KOPT-K1 (cell line): Measurements from ENCODE around the gene FAM204A.

Source experiments
- H3K27ac ChIP-seq: fragments of 200-600 bp; sonication (generic); 2 replicates; pipeline ENCODE4 v1.5.1; 2016; ENCODE audit warnings: antibody characterized with exemption, mild to moderate bottlenecking, low read depth, low read length; ENCODE audit not compliant: poor library complexity, severe bottlenecking
- H3K36me3 ChIP-seq: fragments of 200-600 bp; sonication (generic); 2 replicates; pipeline ENCODE4 v1.5.1; 2017; ENCODE audit warnings: antibody characterized with exemption, mild to moderate bottlenecking, low read length, moderate library complexity; ENCODE audit not compliant: insufficient read depth
- H3K9me3 ChIP-seq: fragments of 200-600 bp; sonication (generic); 2 replicates; pipeline ENCODE4 v1.5.1; 2017; ENCODE audit warnings: antibody characterized with exemption, low read length, mild to moderate bottlenecking; ENCODE audit not compliant: insufficient read depth, poor library complexity, severe bottlenecking

Gene FAM204A

GRCh38 chr10:118341791-118342637, at the start of gene FAM204A:
TSS of gene FAM204A (minus strand) at chr10:118342324. CDS start at chr10:118336415, 5,909 bp downstream.
- H3K27ac ChIP-seq, result peak within 1 kb of the TSS; percentile 74
- no peaks in the 10 kb centered on the region for H3K9me3 ChIP-seq
- peaks cover 11% of the 10 kb centered on the region; the same call in 1 of the 2 replicates for H3K36me3 ChIP-seq

- no peaks in the 10 kb centered on the region for H3K36me3 ChIP-seq
- H3K9me3 ChIP-seq, result peaks cover 6% of the 10 kb centered on the region
- no peak overlapping the region for H3K27ac ChIP-seq
Measured at GRCh38 chr10:118383699-118384098, 41.6 kb upstream of the FAM204A start.

- Histone ChIP-seq H3K36me3 (no peaks in the 10 kb centered on the region), H3K9me3 (peaks cover 1% of the 10 kb centered on the region), H3K27ac (no peak overlapping the region)
Measured at GRCh38 chr10:118383063-118383689, 41.1 kb upstream of the FAM204A start.

GRCh38 chr10:118374404-118374803, 32.3 kb upstream of the FAM204A start:
- H3K9me3 ChIP-seq, result no peaks in the 10 kb centered on the region
- H3K27ac ChIP-seq, result no peak overlapping the region
- no peaks in the 10 kb centered on the region for H3K36me3 ChIP-seq

GRCh38 chr10:118373786-118374185, 31.7 kb upstream of the FAM204A start:
- no peaks in the 10 kb centered on the region for H3K9me3 ChIP-seq
- H3K36me3 ChIP-seq, result no peaks in the 10 kb centered on the region
- no peak overlapping the region for H3K27ac ChIP-seq

- Histone ChIP-seq H3K27ac (no peak overlapping the region), H3K36me3 (no peaks in the 10 kb centered on the region), H3K9me3 (peaks cover 7% of the 10 kb centered on the region)
Measured at GRCh38 chr10:118370499-118370898, 28.4 kb upstream of the FAM204A start.

GRCh38 chr10:118369641-118370205, 27.6 kb upstream of the FAM204A start:
- H3K9me3 ChIP-seq, result peaks cover 10% of the 10 kb centered on the region
- no peak overlapping the region for H3K27ac ChIP-seq
- H3K36me3 ChIP-seq, result no peaks in the 10 kb centered on the region

GRCh38 chr10:118365702-118366101, 23.6 kb upstream of the FAM204A start:
- H3K27ac ChIP-seq, result no peak overlapping the region
- H3K36me3 ChIP-seq, result no peaks in the 10 kb centered on the region
- peaks cover 10% of the 10 kb centered on the region for H3K9me3 ChIP-seq

- Histone ChIP-seq H3K9me3 (peaks cover 10% of the 10 kb centered on the region), H3K27ac (no peak overlapping the region), H3K36me3 (no peaks in the 10 kb centered on the region)
Measured at GRCh38 chr10:118362103-118362502, 20.0 kb upstream of the FAM204A start.

- H3K36me3 ChIP-seq, result no peaks in the 10 kb centered on the region
- no peak overlapping the region for H3K27ac ChIP-seq
- no peaks in the 10 kb centered on the region for H3K9me3 ChIP-seq
Measured at GRCh38 chr10:118358327-118358726, 16.2 kb upstream of the FAM204A start.

GRCh38 chr10:118357841-118358240, 15.7 kb upstream of the FAM204A start:
- H3K9me3 ChIP-seq, result no peaks in the 10 kb centered on the region
- H3K36me3 ChIP-seq, result no peaks in the 10 kb centered on the region

GRCh38 chr10:118356628-118357027, 14.5 kb upstream of the FAM204A start:
- Histone ChIP-seq H3K36me3 (no peaks in the 10 kb centered on the region), H3K9me3 (no peaks in the 10 kb centered on the region), H3K27ac (no peak overlapping the region)

More at GRCh38 chr10:118357841-118358240, 15.7 kb upstream of the FAM204A start:
- H3K27ac ChIP-seq, result no peak overlapping the region

GRCh38 chr10:118355234-118355633, 13.1 kb upstream of the FAM204A start:
- Histone ChIP-seq H3K9me3 (no peaks in the 10 kb centered on the region), H3K27ac (no peak overlapping the region), H3K36me3 (no peaks in the 10 kb centered on the region)

- Histone ChIP-seq H3K36me3 (no peaks in the 10 kb centered on the region), H3K9me3 (no peaks in the 10 kb centered on the region), H3K27ac (no peak overlapping the region)
Measured at GRCh38 chr10:118349235-118349634, 7.1 kb upstream of the FAM204A start.

GRCh38 chr10:118343549-118343948, 1.4 kb upstream of the FAM204A start:
- Histone ChIP-seq H3K36me3 (peaks cover 5% of the 10 kb centered on the region; the same call in 1 of the 2 replicates), H3K27ac (no peak overlapping the region)

More at GRCh38 chr10:118343549-118343948, 1.4 kb upstream of the FAM204A start:
- H3K9me3 ChIP-seq, result no peaks in the 10 kb centered on the region
